Measurements from ENCODE around the gene BAX.
"Not testable (repeated sequence)": the region's sequence is repeated elsewhere in the genome, so short reads cannot be mapped to it uniquely, and the experiment has no call there.

The BAX gene

GRCh38 chr19:48914181-48914580, 40.5 kb upstream of the BAX start:
- no peak overlapping the region for H3K4me3 ChIP-seq (replicated peaks; ENCODE audit: low read depth, low read length)
- no peak for DNase-seq (ENCODE audit: low read depth)
- TF ChIP-seq, protein P1, sequence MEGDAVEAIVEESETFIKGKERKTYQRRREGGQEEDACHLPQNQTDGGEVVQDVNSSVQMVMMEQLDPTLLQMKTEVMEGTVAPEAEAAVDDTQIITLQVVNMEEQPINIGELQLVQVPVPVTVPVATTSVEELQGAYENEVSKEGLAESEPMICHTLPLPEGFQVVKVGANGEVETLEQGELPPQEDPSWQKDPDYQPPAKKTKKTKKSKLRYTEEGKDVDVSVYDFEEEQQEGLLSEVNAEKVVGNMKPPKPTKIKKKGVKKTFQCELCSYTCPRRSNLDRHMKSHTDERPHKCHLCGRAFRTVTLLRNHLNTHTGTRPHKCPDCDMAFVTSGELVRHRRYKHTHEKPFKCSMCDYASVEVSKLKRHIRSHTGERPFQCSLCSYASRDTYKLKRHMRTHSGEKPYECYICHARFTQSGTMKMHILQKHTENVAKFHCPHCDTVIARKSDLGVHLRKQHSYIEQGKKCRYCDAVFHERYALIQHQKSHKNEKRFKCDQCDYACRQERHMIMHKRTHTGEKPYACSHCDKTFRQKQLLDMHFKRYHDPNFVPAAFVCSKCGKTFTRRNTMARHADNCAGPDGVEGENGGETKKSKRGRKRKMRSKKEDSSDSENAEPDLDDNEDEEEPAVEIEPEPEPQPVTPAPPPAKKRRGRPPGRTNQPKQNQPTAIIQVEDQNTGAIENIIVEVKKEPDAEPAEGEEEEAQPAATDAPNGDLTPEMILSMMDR (IDR thresholded peaks at IDR 0.05; ENCODE audit: low read length, missing control alignments), result no peak

DNA sequence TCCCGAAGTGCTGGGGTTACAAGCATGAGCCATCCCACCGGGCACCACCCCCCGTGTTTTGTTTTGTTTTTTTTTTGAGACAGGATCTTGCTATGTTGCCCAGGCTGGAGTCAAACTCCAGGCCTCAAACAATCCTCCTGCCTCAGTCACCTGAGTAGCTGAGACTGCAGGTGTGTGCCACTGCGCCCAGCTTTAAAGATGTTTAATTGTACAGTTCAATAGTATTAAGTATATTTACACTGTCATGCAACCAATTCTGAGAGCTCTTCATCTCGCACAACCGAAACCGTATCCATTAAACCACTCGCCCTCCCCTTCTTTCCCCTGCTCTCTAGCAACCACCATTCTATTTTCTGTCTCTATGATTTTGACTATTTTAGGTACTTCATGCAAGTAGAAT, 38.9 kb upstream of the BAX start:
- TF ChIP-seq, protein P1 (IDR thresholded peaks at IDR 0.05; ENCODE audit: low read length, missing control alignments), result no peak
- H3K4me3 ChIP-seq (replicated peaks; ENCODE audit: low read depth, low read length), result no peak overlapping the region
- no peak for DNase-seq (ENCODE audit: low read depth)

DNA sequence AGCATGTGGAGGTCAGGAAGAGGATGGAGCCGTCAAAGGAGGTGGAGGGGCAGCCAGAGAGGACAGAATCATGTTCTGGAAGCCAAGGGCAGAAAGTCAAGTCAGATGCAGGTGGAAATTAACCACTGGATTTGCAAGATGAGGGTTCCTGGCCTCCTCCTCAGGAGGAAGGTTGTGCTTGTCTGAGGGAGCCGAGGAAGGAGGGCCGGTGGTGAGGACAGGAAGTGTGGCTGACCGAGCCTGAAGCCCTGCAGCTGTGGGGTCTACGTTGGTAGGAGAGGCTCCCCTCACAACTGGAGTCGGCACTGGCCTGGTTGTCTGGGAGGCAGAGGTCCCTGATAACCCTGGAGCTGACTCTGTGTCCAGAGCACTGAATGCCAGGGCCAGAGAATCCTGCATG, 36.6 kb upstream of the BAX start:
- no peak for DNase-seq (ENCODE audit: low read depth)
- TF ChIP-seq, protein P1 (IDR thresholded peaks at IDR 0.05; ENCODE audit: low read length, missing control alignments), result no peak
- H3K4me3 ChIP-seq (replicated peaks; ENCODE audit: low read depth, low read length), result no peak overlapping the region

DNA sequence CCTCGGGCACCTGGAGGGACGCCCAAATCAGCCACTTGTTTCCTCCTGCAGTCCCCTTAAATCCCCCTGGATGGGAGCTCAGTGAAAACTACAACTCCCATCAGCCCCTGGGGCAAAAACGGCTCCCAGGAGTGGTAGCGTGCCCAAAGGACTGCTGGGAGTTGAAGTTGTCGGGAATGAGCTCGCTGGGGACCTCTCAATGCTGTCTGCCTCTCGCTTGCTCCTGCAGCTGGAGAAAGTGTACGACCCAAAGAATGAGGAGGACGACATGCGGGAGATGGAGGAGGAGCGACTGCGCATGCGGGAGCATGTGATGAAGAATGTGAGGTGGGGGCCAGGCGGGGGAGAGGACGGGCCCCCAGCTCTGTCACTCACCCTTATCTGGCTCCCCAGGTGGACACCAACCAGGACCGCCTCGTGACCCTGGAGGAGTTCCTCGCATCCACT, 35.9 kb upstream of the BAX start:
- DNase-seq (ENCODE audit: low read depth), result peak; percentile 16
- TF ChIP-seq, protein P1 (IDR thresholded peaks at IDR 0.05; ENCODE audit: low read length, missing control alignments), result no peak
- no peak overlapping the region for H3K4me3 ChIP-seq (replicated peaks; ENCODE audit: low read depth, low read length)

- not testable (repeated sequence) for H3K4me3 ChIP-seq (replicated peaks; ENCODE audit: low read depth, low read length); DNase-seq (ENCODE audit: low read depth)
These were observed 35.4 kb upstream of the BAX start for GRCh38 chr19:48919271-48919670.

- DNase-seq (ENCODE audit: low read depth), result no peak
- TF ChIP-seq, protein P1 (IDR thresholded peaks at IDR 0.05; ENCODE audit: low read length, missing control alignments), result no peak
- no peak overlapping the region for H3K4me3 ChIP-seq (replicated peaks; ENCODE audit: low read depth, low read length)
These were observed 33.7 kb upstream of the BAX start for GRCh38 chr19:48920949-48921348.

DNA sequence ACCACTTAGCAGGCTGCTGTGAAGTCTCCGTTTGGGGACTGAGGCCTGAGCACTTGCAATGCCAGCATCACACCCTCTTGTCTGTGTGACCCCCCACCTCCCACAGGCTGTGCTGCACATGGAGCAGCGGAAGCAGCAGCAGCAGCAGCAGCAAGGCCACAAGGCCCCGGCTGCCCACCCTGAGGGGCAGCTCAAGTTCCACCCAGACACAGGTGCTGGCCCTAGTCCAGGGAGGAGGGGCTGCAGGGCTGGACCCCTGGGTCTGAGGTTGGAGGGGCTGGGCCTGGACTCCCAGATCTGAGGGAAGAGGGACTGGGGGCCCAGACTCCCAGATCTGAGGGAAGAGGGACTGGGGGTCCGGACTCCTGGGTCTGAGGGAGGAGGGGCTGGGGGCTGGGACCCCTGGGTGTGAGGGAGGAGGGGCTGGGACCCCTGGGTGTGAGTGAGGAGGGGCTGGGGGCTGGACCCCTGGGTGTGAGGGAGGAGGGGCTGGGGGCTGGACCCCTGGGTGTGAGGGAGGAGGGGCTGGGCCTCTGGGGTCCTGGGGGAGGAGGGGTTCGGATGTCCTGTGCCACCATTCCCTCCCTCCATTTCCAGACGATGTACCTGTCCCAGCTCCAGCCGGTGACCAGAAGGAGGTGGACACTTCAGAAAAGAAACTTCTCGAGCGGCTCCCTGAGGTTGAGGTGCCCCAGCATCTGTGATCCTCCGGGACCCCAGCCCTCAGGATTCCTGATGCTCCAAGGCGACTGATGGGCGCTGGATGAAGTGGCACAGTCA, 32.8 kb upstream of the BAX start:
- TF ChIP-seq, protein P1 (IDR thresholded peaks at IDR 0.05; ENCODE audit: low read length, missing control alignments), result no peak
- DNase-seq (ENCODE audit: low read depth), result no peak
- H3K4me3 ChIP-seq (replicated peaks; ENCODE audit: low read depth, low read length), result no peak overlapping the region

Measured in fibroblast of pulmonary artery (primary cell).